Measurements from ENCODE around the gene TGM2. TPM values are rescaled to one million over a fixed set of nuclear protein-coding genes. Genes with fewer than 3 reads are reported as not detected.

The TGM2 gene
- total and polyA plus RNA-seq, 2 donors from 2014 or later, result 44.6 to 611 TPM

GRCh38 chr20:38168791-38169589 lies 3.9 kb upstream of the TGM2 start:
- Histone ChIP-seq H3K27me3 (ENCODE audit: control insufficient read depth, insufficient read depth, low read length) (no peaks in the 10 kb centered on the region), H3K27ac (ENCODE audit: low read depth in 2 of 2, low read length in 2 of 2) (peak overlapping the region in 1 of 2 donors; percentile 59), H3K36me3 (ENCODE audit: control insufficient read depth in 2 of 3, insufficient read depth in 3 of 3, low read length in 3 of 3) (no peaks in the 10 kb centered on the region), H3K4me3 (ENCODE audit: low read length in 3 of 3) (no peak overlapping the region), H3K4me1 (ENCODE audit: control insufficient read depth in 2 of 3, insufficient read depth in 2 of 3, low read depth in 1 of 3, low read length in 3 of 3) (peaks cover 0 to 19% (median 6%) of the 10 kb centered on the region in 3 donors), H3K9me3 (ENCODE audit: control insufficient read depth in 2 of 3, insufficient read depth in 1 of 3, low read length in 3 of 3) (no peaks in the 10 kb centered on the region), H3K9ac (ENCODE audit: low read length in 3 of 3) (no peak overlapping the region)
- intact Hi-C loops (cut with DNase I), result loop anchor here (10.0 kb wide), 1 partner anchor 94 kb away; no protein-coding TSS in a partner anchor
- no peak for DNase-seq
- FAIRE-seq, result no peak
- no peak for TF ChIP-seq CTCF (IDR thresholded peaks at IDR 0.05; ENCODE audit: borderline replicate concordance, extremely low read depth, insufficient read depth)

DNA sequence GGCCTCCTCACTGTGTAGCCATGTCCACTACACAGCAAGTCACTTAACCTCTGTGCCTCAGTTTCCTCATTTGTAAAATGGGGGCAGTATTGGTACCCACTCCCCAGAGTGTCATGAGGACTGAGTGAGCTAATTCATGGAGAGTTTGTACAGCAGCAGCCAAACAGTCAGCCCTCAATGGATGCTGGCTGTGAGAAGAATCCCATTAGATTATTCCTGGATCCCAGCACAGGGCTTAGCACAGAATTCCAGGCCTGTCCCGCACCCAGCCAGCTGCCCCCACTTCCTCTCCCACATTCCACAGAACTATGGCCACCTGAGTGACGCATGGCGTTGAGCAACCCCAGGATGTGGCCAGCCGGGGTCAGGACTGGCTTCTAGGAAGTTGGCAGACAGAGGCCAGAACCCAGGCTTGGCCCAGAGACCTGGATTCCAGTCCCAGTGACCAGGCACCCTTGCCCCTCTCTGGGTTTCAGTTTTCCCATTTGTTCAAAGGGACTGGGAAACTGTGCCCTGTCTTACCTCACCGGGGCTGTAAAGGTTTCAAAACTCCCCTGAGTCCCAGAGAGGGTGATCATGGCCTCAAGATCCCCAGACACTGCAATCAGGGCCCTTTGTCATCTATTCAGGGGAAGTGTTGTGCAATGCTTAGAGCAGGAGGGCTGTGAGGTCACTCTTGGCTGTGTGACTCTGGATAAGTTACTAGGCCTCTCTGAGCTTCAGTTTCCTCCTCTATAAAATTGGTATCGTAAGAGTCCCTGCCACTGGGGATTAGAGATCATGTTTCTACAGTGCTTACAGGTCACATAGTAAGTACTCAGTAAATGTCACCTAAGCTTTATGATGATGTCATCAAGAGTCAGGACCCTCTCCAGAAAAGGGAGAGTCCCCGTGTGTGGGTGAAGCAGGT lies 3.0 kb upstream of the TGM2 start:
- DNase-seq (peak in 1 of 5 donors; percentile 88), FAIRE-seq (no peak)
- Histone ChIP-seq H3K9ac (ENCODE audit: low read length in 3 of 3) (no peak overlapping the region), H3K4me3 (ENCODE audit: low read length in 3 of 3) (no peak overlapping the region), H3K4me1 (ENCODE audit: control insufficient read depth in 2 of 3, insufficient read depth in 2 of 3, low read depth in 1 of 3, low read length in 3 of 3) (peaks cover 0 to 19% (median 6%) of the 10 kb centered on the region in 3 donors), H3K27me3 (ENCODE audit: control insufficient read depth, insufficient read depth, low read length) (no peaks in the 10 kb centered on the region), H3K36me3 (ENCODE audit: control insufficient read depth in 2 of 3, insufficient read depth in 3 of 3, low read length in 3 of 3) (no peaks in the 10 kb centered on the region), H3K27ac (ENCODE audit: low read depth in 2 of 2, low read length in 2 of 2) (peak overlapping the region in 1 of 2 donors; percentile 59), H3K9me3 (ENCODE audit: control insufficient read depth in 2 of 3, insufficient read depth in 1 of 3, low read length in 3 of 3) (no peaks in the 10 kb centered on the region)
- no peak for TF ChIP-seq CTCF (IDR thresholded peaks at IDR 0.05; ENCODE audit: borderline replicate concordance, extremely low read depth, insufficient read depth)
- intact Hi-C loops (cut with DNase I), result loop anchor here (10.0 kb wide), 1 partner anchor 93 kb away; no protein-coding TSS in a partner anchor

- H3K4me3 ChIP-seq (ENCODE audit: low read length in 3 of 3), result no peak overlapping the region
- FAIRE-seq, result no peak
- TF ChIP-seq CTCF (IDR thresholded peaks at IDR 0.05; ENCODE audit: borderline replicate concordance, extremely low read depth, insufficient read depth), result no peak
- H3K4me1 ChIP-seq (ENCODE audit: control insufficient read depth in 2 of 3, insufficient read depth in 2 of 3, low read depth in 1 of 3, low read length in 3 of 3), result peaks cover 0 to 19% (median 6%) of the 10 kb centered on the region in 3 donors
- H3K27me3 ChIP-seq (ENCODE audit: control insufficient read depth, insufficient read depth, low read length), result no peaks in the 10 kb centered on the region
- H3K9ac ChIP-seq (ENCODE audit: low read length in 3 of 3), result no peak overlapping the region
- H3K27ac ChIP-seq (ENCODE audit: low read depth in 2 of 2, low read length in 2 of 2), result peak overlapping the region in 1 of 2 donors; percentile 59
- DNase-seq, result no peak
- no peaks in the 10 kb centered on the region for H3K36me3 ChIP-seq (ENCODE audit: control insufficient read depth in 2 of 3, insufficient read depth in 3 of 3, low read length in 3 of 3)
- intact Hi-C loops (cut with DNase I), result loop anchor here (10.0 kb wide), 1 partner anchor 93 kb away; no protein-coding TSS in a partner anchor
- no peaks in the 10 kb centered on the region for H3K9me3 ChIP-seq (ENCODE audit: control insufficient read depth in 2 of 3, insufficient read depth in 1 of 3, low read length in 3 of 3)
These were observed 2.3 kb upstream of the TGM2 start for GRCh38 chr20:38167328-38167850.

All from kidney (tissue), 14 donors.